IMR-90 (cell line): ENCODE data around the gene SCN4A. TPM values are rescaled to one million over a fixed set of nuclear protein-coding genes. Genes with fewer than 3 reads are reported as not detected.

ENCODE experiments used
- ATAC-seq: fragments of 200-7000 bp; cut with Tn5 transposase; 2 replicates; pipeline ENCODE4 v1.9.1; 2020; ENCODE audit warnings: low read depth, mild to moderate bottlenecking, moderate library complexity
- BruUV-seq: library from RNA; stranded (reverse); fragments of 400-500 nt; replicated peaks from 2 replicates; lab custom pipeline; 2021; lab: Mats Ljungman, UMichigan
- CTCF ChIA-PET: fragments of 300-600 bp; formaldehyde crosslinking; extraction: SDS; loops from one replicate; lab custom pipeline; 2021; ENCODE audit warnings: antibody characterized with exemption; lab: Yijun Ruan, JAX
- POLR2A ChIA-PET: fragments of 300-600 bp; sonication (Branson Sonifier 250); formaldehyde crosslinking; loops from one replicate; lab custom pipeline; 2022; ENCODE audit warnings: antibody characterized with exemption; ENCODE audit not compliant: unreplicated experiment; lab: Charles Lee
- DNase-seq: peaks from one replicate; pipeline ENCODE4 v3.0.0; 2013
- H2AFZ ChIP-seq: replicated peaks from 2 replicates; pipeline ENCODE3; 2013; ENCODE audit warnings: low read length, mild to moderate bottlenecking; ENCODE audit not compliant: poor library complexity
- H2AK5ac ChIP-seq: 2 replicates; pipeline ENCODE4 v1.6.1; 2013; ENCODE audit warnings: low read depth, low read length, inconsistent platforms
- H2AK9ac ChIP-seq: replicated peaks from 2 replicates; pipeline ENCODE3; 2013; ENCODE audit warnings: mild to moderate bottlenecking, low read depth, low read length, moderate library complexity; ENCODE audit not compliant: poor library complexity
- H2BK120ac ChIP-seq: 2 replicates; pipeline ENCODE4 v1.6.1; 2013; ENCODE audit warnings: low read depth, low read length, inconsistent platforms
- H2BK15ac ChIP-seq: 3 replicates; pipeline ENCODE4 v1.6.1; 2013; ENCODE audit warnings: low read depth, low read length, inconsistent platforms
- H2BK20ac ChIP-seq: 2 replicates; pipeline ENCODE4 v1.6.1; 2013; ENCODE audit warnings: low read depth, mild to moderate bottlenecking, inconsistent platforms, low read length, moderate library complexity
- H2BK5ac ChIP-seq: 2 replicates; pipeline ENCODE4 v1.6.1; 2013; ENCODE audit warnings: mild to moderate bottlenecking, low read depth, low read length, inconsistent platforms; ENCODE audit not compliant: poor library complexity, severe bottlenecking
- H3K14ac ChIP-seq: replicated peaks from 2 replicates; pipeline ENCODE4 v1.6.1; 2013; ENCODE audit warnings: low read depth, low read length, inconsistent platforms
- H3K18ac ChIP-seq: 2 replicates; pipeline ENCODE4 v1.6.1; 2013; ENCODE audit warnings: low read depth, low read length, control low read depth
- H3K23ac ChIP-seq: 2 replicates; pipeline ENCODE4 v1.6.1; 2013; ENCODE audit warnings: low read depth, low read length, inconsistent platforms
- H3K27ac ChIP-seq: 2 replicates; pipeline ENCODE4 v1.5.1; 2013; ENCODE audit warnings: mild to moderate bottlenecking, control low read depth, low read length; ENCODE audit not compliant: insufficient read depth
- H3K27me3 ChIP-seq: 2 replicates; pipeline ENCODE4 v1.6.1; 2013; ENCODE audit warnings: low read length; ENCODE audit not compliant: control insufficient read depth, insufficient read depth
- H3K36me3 ChIP-seq: 2 replicates; pipeline ENCODE4 v1.6.1; 2013; ENCODE audit warnings: low read length, mixed read lengths; ENCODE audit not compliant: control insufficient read depth, insufficient read depth
- H3K4ac ChIP-seq: 2 replicates; pipeline ENCODE4 v1.6.1; 2013; ENCODE audit warnings: low read depth, low read length, inconsistent platforms
- H3K4me1 ChIP-seq: 2 replicates; pipeline ENCODE4 v1.6.1; 2013; ENCODE audit warnings: low read length, mixed read lengths; ENCODE audit not compliant: control insufficient read depth, insufficient read depth
- H3K4me2 ChIP-seq: 2 replicates; pipeline ENCODE4 v1.6.1; 2013; ENCODE audit warnings: low read depth, mild to moderate bottlenecking, control low read depth, low read length, moderate library complexity
- H3K4me3 ChIP-seq: 2 replicates; pipeline ENCODE4 v1.5.1; 2013; ENCODE audit warnings: low read depth, mild to moderate bottlenecking, control low read depth, low read length, moderate library complexity; ENCODE audit not compliant: insufficient read depth
- H3K56ac ChIP-seq: 2 replicates; pipeline ENCODE4 v1.6.1; 2013; ENCODE audit warnings: low read length, inconsistent platforms; ENCODE audit not compliant: insufficient read depth; ENCODE audit errors: extremely low read depth
- H3K79me1 ChIP-seq, 2 experiments: 2 replicates each; pipeline ENCODE4 v1.6.1; 2013; ENCODE audit warnings: low read length in 2 of 2, inconsistent platforms in 1 of 2, low read depth in 1 of 2
- H3K9ac ChIP-seq: 2 replicates; pipeline ENCODE4 v1.6.1; 2013; ENCODE audit warnings: low read depth, low read length, control low read depth
- H3K9me1 ChIP-seq: 2 replicates; pipeline ENCODE4 v1.6.1; 2013; ENCODE audit warnings: low read length, inconsistent platforms; ENCODE audit not compliant: insufficient read depth
- H3K9me3 ChIP-seq: 2 replicates; pipeline ENCODE4 v1.6.1; 2013; ENCODE audit warnings: low read length; ENCODE audit not compliant: control insufficient read depth, insufficient read depth
- H4K20me1 ChIP-seq: 2 replicates; pipeline ENCODE4 v1.6.1; 2013; ENCODE audit warnings: low read length, inconsistent platforms; ENCODE audit not compliant: insufficient read depth
- H4K5ac ChIP-seq: 2 replicates; pipeline ENCODE4 v1.6.1; 2013; ENCODE audit warnings: mild to moderate bottlenecking, low read depth, low read length, control low read depth
- H4K8ac ChIP-seq, 2 experiments: 2 replicates each; pipeline ENCODE4 v1.6.1; 2013; ENCODE audit warnings: low read depth in 2 of 2, low read length in 2 of 2, control low read depth in 1 of 2, inconsistent platforms in 1 of 2
- H4K91ac ChIP-seq: 2 replicates; pipeline ENCODE4 v1.6.1; 2013; ENCODE audit warnings: low read depth, low read length, inconsistent platforms; ENCODE audit not compliant: insufficient read depth
- BHLHE40 ChIP-seq: fragments of 150-350 bp; IDR thresholded peaks from 2 replicates; pipeline ENCODE4 v1.6.1; 2016; ENCODE audit warnings: mild to moderate bottlenecking, low read depth, low read length
- CEBPB ChIP-seq: IDR thresholded peaks from 2 replicates; pipeline ENCODE4 v1.6.1; 2012; ENCODE audit warnings: low read depth, low read length, improper control_type of control experiment
- CHD1 ChIP-seq: IDR thresholded peaks from 2 replicates; pipeline ENCODE4 v1.6.1; 2012; ENCODE audit warnings: low read depth, low read length, improper control_type of control experiment
- CTCF ChIP-seq: conservative IDR thresholded peaks from 2 replicates; pipeline ENCODE4 v1.5.1; 2012; ENCODE audit warnings: mild to moderate bottlenecking, low read depth, low read length, improper control_type of control experiment
- ELK1 ChIP-seq: fragments of 150-350 bp; IDR thresholded peaks from 2 replicates; pipeline ENCODE4 v1.6.1; 2016; ENCODE audit warnings: low read depth, mild to moderate bottlenecking, low read length, moderate library complexity, borderline replicate concordance
- FOS ChIP-seq: fragments of 150-350 bp; IDR thresholded peaks from 2 replicates; pipeline ENCODE4 v1.6.1; 2016; ENCODE audit warnings: low read depth, low read length
- MAFK ChIP-seq: IDR thresholded peaks from 2 replicates; pipeline ENCODE4 v1.6.1; 2012; ENCODE audit warnings: low read depth, low read length, improper control_type of control experiment
- MAZ ChIP-seq: IDR thresholded peaks from 2 replicates; pipeline ENCODE4 v1.6.1; 2012; ENCODE audit warnings: low read depth, mild to moderate bottlenecking, low read length, improper control_type of control experiment, moderate library complexity, borderline replicate concordance
- MXI1 ChIP-seq: IDR thresholded peaks from 2 replicates; pipeline ENCODE4 v1.6.1; 2012; ENCODE audit warnings: low read depth, mild to moderate bottlenecking, low read length, moderate library complexity, borderline replicate concordance
- NFE2L2 ChIP-seq: fragments of 150-350 bp; IDR thresholded peaks from 2 replicates; pipeline ENCODE4 v1.6.1; 2016; ENCODE audit warnings: low read depth, mild to moderate bottlenecking, low read length
- POLR2A ChIP-seq: IDR thresholded peaks from 2 replicates; pipeline ENCODE4 v1.6.1; 2012; ENCODE audit warnings: mild to moderate bottlenecking, low read depth, low read length
- RAD21 ChIP-seq: IDR thresholded peaks from 2 replicates; pipeline ENCODE4 v1.6.1; 2012; ENCODE audit warnings: low read length, improper control_type of control experiment
- RCOR1 ChIP-seq: IDR thresholded peaks from 2 replicates; pipeline ENCODE4 v1.6.1; 2012; ENCODE audit warnings: mild to moderate bottlenecking, low read length, improper control_type of control experiment; ENCODE audit not compliant: insufficient replicate concordance
- RFX5 ChIP-seq: IDR thresholded peaks from 2 replicates; pipeline ENCODE4 v1.8.0; 2012; ENCODE audit warnings: low read depth, mild to moderate bottlenecking, low read length, moderate library complexity
- SMC3 ChIP-seq: fragments of 150-350 bp; IDR thresholded peaks from 2 replicates; pipeline ENCODE4 v1.6.1; 2016; ENCODE audit warnings: low read depth, mild to moderate bottlenecking, antibody characterized with exemption, low read length, moderate library complexity
- USF2 ChIP-seq: fragments of 150-350 bp; IDR thresholded peaks from 2 replicates; pipeline ENCODE4 v1.6.1; 2017; ENCODE audit warnings: mild to moderate bottlenecking, antibody characterized with exemption, low read length, low read depth
- WGBS, 2 experiments: methylation state at CpG; one replicate each; pipeline versions ENCODE4 v1.1.5 to v1.1.7; 2013; ENCODE audit warnings: missing lambda C conversion rate in 2 of 2; ENCODE audit not compliant: insufficient read length in 1 of 2; ENCODE audit errors: extremely low coverage in 2 of 2; 5-methylcytosine and 5-hydroxymethylcytosine counted together
- dilution Hi-C: fragments of 300-500 bp; cut with HindIII; formaldehyde crosslinking; loops from one replicate; pipeline ENCODE4 v1.14.3; 2018; ENCODE audit warnings: low sequenced_read_pairs; ENCODE audit not compliant: unreplicated experiment
- in situ Hi-C: fragments of 300-500 bp; cut with MboI; formaldehyde crosslinking; loops from 3 replicates; pipeline ENCODE4 v1.14.3; 2019; ENCODE audit warnings: low sequenced_read_pairs, inconsistent platforms, mixed read lengths
- intact Hi-C: fragments of 100-400 bp; cut with micrococcal nuclease; formaldehyde crosslinking; loops from 2 replicates; pipeline ENCODE4 v1.10.0; 2022
- polyA plus RNA-seq, 3 experiments: library from polyadenylated mRNA; depleted of rRNA; stranded (reverse); fragments of >200 nt; gene quantifications; 2 replicates each; pipeline ENCODE4 v1.2.3, GENCODE V29; 2012; ENCODE audit warnings: low replicate concordance in 1 of 3
- total RNA-seq: library from RNA; depleted of rRNA; stranded (reverse); fragments of >200 nt; gene quantifications from 2 replicates; pipeline ENCODE4 v1.2.3, GENCODE V29; 2012

Gene SCN4A
- total and polyA plus RNA-seq, 2 of the 4 experiments (the other 2 are of a cell fraction): not detected

- TF ChIP-seq USF2: no peak
- TF ChIP-seq BHLHE40: no peak
- no peak for TF ChIP-seq MAZ
- no peak for TF ChIP-seq SMC3
- TF ChIP-seq CTCF: no peak
- no peak for TF ChIP-seq RFX5
- no peak for TF ChIP-seq RCOR1
- TF ChIP-seq FOS: no peak
- TF ChIP-seq CEBPB: no peak
- no peak for TF ChIP-seq POLR2A
- no peak for TF ChIP-seq RAD21
- no peak for TF ChIP-seq NFE2L2
- no peak for TF ChIP-seq CHD1
- TF ChIP-seq ELK1: no peak
- no peak for TF ChIP-seq MAFK
- TF ChIP-seq MXI1: no peak
- Histone ChIP-seq H2BK15ac (no peak overlapping the region), H2AK5ac (no peak overlapping the region), H3K23ac (no peak overlapping the region), H3K9ac (no peak overlapping the region), H3K14ac (no peak overlapping the region), H4K20me1 (no peaks in the 10 kb centered on the region), H2BK20ac (no peak overlapping the region), H3K56ac (no peak overlapping the region), H4K91ac (no peak overlapping the region), H3K4me1 (no peaks in the 10 kb centered on the region), H3K4me3 (no peak overlapping the region), H2BK5ac (no peak overlapping the region), H3K9me3 (no peaks in the 10 kb centered on the region), H2AK9ac (no peak overlapping the region), H3K36me3 (no peaks in the 10 kb centered on the region), H2BK120ac (no peak overlapping the region), H4K8ac (no peak overlapping the region), H3K4me2 (no peak overlapping the region), H2AFZ (no peak overlapping the region), H3K27me3 (peaks cover 8% of the 10 kb centered on the region), H3K9me1 (no peaks in the 10 kb centered on the region), H3K27ac (no peak overlapping the region), H3K18ac (no peak overlapping the region), H3K79me1 (no peaks in the 10 kb centered on the region), H4K5ac (no peak overlapping the region), H3K4ac (no peak overlapping the region)
- ChIA-PET CTCF (interaction anchor here (1.4 to 1.5 kb wide), 2 partner anchors 10 to 13 kb away, joined by 4 to 6 read pairs; no protein-coding TSS in a partner anchor), POLR2A (no interaction called here)
- WGBS, 2 experiments: no CpG with 5 or more reads among the region's 5 CpGs
- dilution Hi-C loops (no loop called here), in situ Hi-C loops (no loop called here), intact Hi-C loops (no loop called here)
- ATAC-seq (no peak), DNase-seq (no peak)
- no TSS peak for BruUV-seq
Measured at GRCh38 chr17:64016231-64016784, 43.6 kb upstream of the SCN4A start.
